Stomach (tissue), 9 donors: ENCODE data around the gene TAF6. TPM values are rescaled to one million over a fixed set of nuclear protein-coding genes. Genes with fewer than 3 reads are reported as not detected.

Experiments
- DNase-seq, 2 donors: peaks; one replicate each; pipeline versions ENCODE4 v3.0.0 to v3.0.0-alpha.2; 2013 to 2019
- H3K27ac ChIP-seq, 5 donors: fragments of 200-600 bp in 4 of 5; sonication (generic) in 4 of 5; one replicate each; pipeline ENCODE4 v1.5.1; 2013 to 2019; ENCODE audit warnings: mild to moderate bottlenecking in 1 of 5, moderate library complexity in 1 of 5
- H3K27me3 ChIP-seq, 3 donors: fragments of 200-600 bp; sonication (generic); one replicate each; pipeline ENCODE4 v1.5.1; 2017 to 2019; ENCODE audit warnings: mixed run types in 1 of 3
- H3K36me3 ChIP-seq, 4 donors: fragments of 200-600 bp; sonication (generic); 1 replicate in 3 of 4; 2 replicates in 1 of 4; pipeline ENCODE4 v1.5.1; 2016 to 2019
- H3K4me1 ChIP-seq, 4 donors: fragments of 200-600 bp; sonication (generic); one replicate each; pipeline ENCODE4 v1.5.1; 2016 to 2019
- H3K4me3 ChIP-seq, 4 donors: fragments of 200-600 bp; sonication (generic) in 3 of 4; one replicate each; pipeline ENCODE4 v1.5.1; 2016 to 2019; ENCODE audit warnings: mild to moderate bottlenecking in 1 of 4
- H3K9me3 ChIP-seq, 4 donors: fragments of 200-600 bp; sonication (generic); one replicate each; pipeline ENCODE4 v1.5.1; 2016 to 2019
- CTCF ChIP-seq, 7 experiments: fragments of 450-650 bp in 4 of 7; fragments of 200-600 bp in 3 of 7; sonication (generic) in 3 of 7; IDR thresholded peaks; one replicate each; pipeline ENCODE4 v1.5.1; 2016 to 2019; ENCODE audit warnings: antibody characterized with exemption in 7 of 7, control low read depth in 2 of 7, mild to moderate bottlenecking in 1 of 7
- EP300 ChIP-seq: sonication (generic); formaldehyde crosslinking; IDR thresholded peaks from one replicate; pipeline ENCODE4 v1.6.1; 2017; ENCODE audit warnings: antibody characterized with exemption
- POLR2A ChIP-seq, 4 donors: fragments of 450-650 bp; IDR thresholded peaks; one replicate each; pipeline ENCODE4 v1.6.1; 2016; ENCODE audit warnings: antibody characterized with exemption in 4 of 4, control low read depth in 2 of 4, mild to moderate bottlenecking in 1 of 4, moderate library complexity in 1 of 4
- POLR2AphosphoS5 ChIP-seq, 3 donors: sonication (generic); formaldehyde crosslinking; IDR thresholded peaks; one replicate each; pipeline ENCODE4 v1.6.1; 2016; ENCODE audit warnings: antibody characterized with exemption in 3 of 3
- WGBS, 5 donors: extraction: QIAGEN DNeasy Blood & Tissue Kit in 3 of 5; methylation state at CpG; one replicate each; pipeline versions ENCODE4 v1.1.5 to v1.1.7; 2013 to 2018; 5-methylcytosine and 5-hydroxymethylcytosine counted together
- intact Hi-C: fragments of 100-400 bp; cut with DNase I; formaldehyde crosslinking; loops from one replicate; pipeline ENCODE4 v1.15.1; 2023; ENCODE audit warnings: low total_unique reads
- polyA plus RNA-seq, 3 donors: library from polyadenylated mRNA; stranded (reverse); fragments of 200-250 nt; gene quantifications; one replicate each; pipeline ENCODE4 v1.2.3, GENCODE V29; 2013
- total RNA-seq, 5 donors: library from RNA; depleted of rRNA; stranded (reverse); fragments of >200 nt; gene quantifications; one replicate each; pipeline versions ENCODE4 v1.1.0 to v1.2.3, GENCODE V29; 2014 to 2016
- donor health status: healthy with polysubstance abuse.
- donor health status: Bipolar disorder and iron deficiency.
- donor health status: healthy.

Gene TAF6
- total and polyA plus RNA-seq, 8 donors: 15.4 to 106 (median 28.4) TPM

GRCh38 chr7:100120733-100121036 lies 1.5 kb upstream of the TAF6 start:
- Histone ChIP-seq H3K36me3 (peaks cover 0 to 16% (median under 1%) of the 10 kb centered on the region in 4 donors), H3K9me3 (no peaks in the 10 kb centered on the region), H3K27ac (peak overlapping the region in 4 of 5 donors; percentile 80 to 89 (median 86)), H3K4me3 (peak overlapping the region in 3 of 4 donors; percentile 73 to 95 (median 81)), H3K4me1 (peaks cover 30 to 54% (median 37%) of the 10 kb centered on the region in 4 donors), H3K27me3 (no peaks in the 10 kb centered on the region)
- TF ChIP-seq POLR2AphosphoS5 (IDR thresholded peaks at IDR 0.05) (no peak), EP300 (no peak), POLR2A (IDR thresholded peaks at IDR 0.05) (no peak), CTCF (IDR thresholded peaks at IDR 0.05) (no peak)
- no peak for DNase-seq
- intact Hi-C loops: no loop called here
- 11 to 34% (median 23%) methylated on average over 1 of the region's 1 CpG for whole genome bisulfite sequencing, 5 donors

GRCh38 chr7:100119970-100120732 lies 993 bp upstream of the TAF6 start:
- H3K4me1 ChIP-seq: peaks cover 25 to 49% (median 31%) of the 10 kb centered on the region in 4 donors

GRCh38 chr7:100118388-100119071 lies 628 bp downstream of the TAF6 start:
- no peak for DNase-seq
- no peaks in the 10 kb centered on the region for H3K9me3 ChIP-seq
- WGBS, 5 donors: 18 to 21% (median 20%) methylated on average over 18 of the region's 18 CpGs
- H3K27me3 ChIP-seq: no peaks in the 10 kb centered on the region
- intact Hi-C loops: no loop called here
- H3K4me1 ChIP-seq: peaks cover 24 to 40% (median 28%) of the 10 kb centered on the region in 4 donors
- H3K36me3 ChIP-seq: peaks cover 4 to 19% (median 14%) of the 10 kb centered on the region in 4 donors
- TF ChIP-seq POLR2AphosphoS5 (IDR thresholded peaks at IDR 0.05): no peak
- TF ChIP-seq EP300: no peak
- TF ChIP-seq CTCF (IDR thresholded peaks at IDR 0.05): no peak
- peak overlapping the region; percentile 67 to 89 (median 84) for H3K27ac ChIP-seq
- H3K4me3 ChIP-seq: peak overlapping the region; percentile 73 to 95 (median 85)

More at GRCh38 chr7:100119970-100120732, 993 bp upstream of the TAF6 start:
- 20 to 30% (median 26%) methylated on average over 19 of the region's 19 CpGs for whole genome bisulfite sequencing, 5 donors
- Histone ChIP-seq H3K4me3 (peak overlapping the region; percentile 73 to 95 (median 85)), H3K36me3 (peaks cover 0 to 16% (median 3%) of the 10 kb centered on the region in 4 donors), H3K27ac (peak overlapping the region; percentile 67 to 89 (median 84)), H3K27me3 (no peaks in the 10 kb centered on the region), H3K9me3 (no peaks in the 10 kb centered on the region)
- intact Hi-C loops: no loop called here
- peak; percentile 47 to 84 for DNase-seq
- TF ChIP-seq EP300 (no peak), POLR2AphosphoS5 (IDR thresholded peaks at IDR 0.05) (no peak), POLR2A (IDR thresholded peaks at IDR 0.05) (no peak), CTCF (IDR thresholded peaks at IDR 0.05) (no peak)

- DNase-seq: no peak
- Histone ChIP-seq H3K36me3 (peaks cover 30 to 54% (median 47%) of the 10 kb centered on the region in 4 donors), H3K4me3 (no peak overlapping the region), H3K9me3 (no peaks in the 10 kb centered on the region), H3K4me1 (peaks cover 10 to 20% (median 15%) of the 10 kb centered on the region in 4 donors), H3K27me3 (no peaks in the 10 kb centered on the region), H3K27ac (no peak overlapping the region)
- WGBS, 5 donors: 82 to 93% (median 90%) methylated on average over 7 of the region's 7 CpGs
- no peak for TF ChIP-seq POLR2AphosphoS5 (IDR thresholded peaks at IDR 0.05)
- TF ChIP-seq POLR2A (IDR thresholded peaks at IDR 0.05): no peak
- no peak for TF ChIP-seq EP300
- no peak for TF ChIP-seq CTCF (IDR thresholded peaks at IDR 0.05)
- intact Hi-C loops: no loop called here
These were observed 4.1 kb downstream of the TAF6 start for GRCh38 chr7:100115026-100115425.
